Stomach (tissue), 4 donors: ENCODE data around the gene TMEM258.

Experiments used
- POLR2A ChIP-seq, 4 donors: fragments of 450-650 bp; IDR thresholded peaks; one replicate each; pipeline ENCODE4 v1.6.1; 2016; ENCODE audit warnings: antibody characterized with exemption in 4 of 4, control low read depth in 2 of 4, mild to moderate bottlenecking in 1 of 4, moderate library complexity in 1 of 4
- POLR2AphosphoS5 ChIP-seq, 3 donors: sonication (generic); formaldehyde crosslinking; IDR thresholded peaks; one replicate each; pipeline ENCODE4 v1.6.1; 2016; ENCODE audit warnings: antibody characterized with exemption in 3 of 3

DNA sequence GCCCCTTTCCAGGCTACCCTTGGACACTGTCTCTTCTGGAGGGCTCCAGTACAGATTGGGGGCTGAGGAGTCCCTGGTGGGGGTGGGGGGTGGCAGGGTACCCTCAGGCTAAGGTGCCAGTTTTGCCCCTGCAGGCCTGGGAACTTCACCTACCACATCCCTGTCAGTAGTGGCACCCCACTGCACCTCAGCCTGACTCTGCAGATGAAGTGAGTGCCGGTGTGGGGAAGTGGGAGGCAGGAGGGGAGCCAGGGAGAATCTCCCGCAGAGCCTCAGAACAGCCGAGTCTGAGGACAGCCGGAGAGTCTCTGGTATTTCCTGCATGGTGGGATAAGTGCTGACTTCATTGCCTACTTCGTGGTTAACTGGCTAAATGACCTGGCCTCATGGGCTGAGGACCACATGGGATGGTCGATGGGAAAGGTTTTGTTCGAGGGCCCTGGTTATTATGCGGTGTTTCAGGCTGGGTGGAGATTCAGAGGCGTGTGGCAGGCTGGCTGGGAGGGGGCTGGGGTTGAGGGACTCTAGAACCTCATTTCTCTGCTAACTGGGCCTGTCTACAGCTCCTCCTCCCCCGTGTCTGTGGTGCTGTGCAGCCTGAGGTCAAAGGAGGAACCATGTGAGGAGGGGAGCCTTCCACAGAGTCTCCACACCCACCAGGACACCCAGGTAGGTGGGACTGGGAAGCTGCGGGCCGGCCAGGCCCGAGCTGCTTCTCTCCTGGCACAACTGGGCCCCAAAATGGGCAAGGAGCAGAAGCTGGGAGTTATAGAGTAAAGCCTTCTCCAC lies 8.5 kb downstream of the TMEM258 start:
- TF ChIP-seq POLR2AphosphoS5 (IDR thresholded peaks at IDR 0.05) (no peak), POLR2A (IDR thresholded peaks at IDR 0.05) (no peak)
